ENCODE measurements around the gene TNRC6B. TPM values are rescaled to one million over a fixed set of nuclear protein-coding genes. Genes with fewer than 3 reads are reported as not detected.

Gene TNRC6B
- total RNA-seq, 6 experiments from 2014 or later = 30.8 to 36.3 (median 34.3) TPM

- no peak overlapping the region for H3K27ac Mint-ChIP-seq
- H3K9me3 Mint-ChIP-seq = no peaks in the 10 kb centered on the region
- no peak for TF ChIP-seq CTCF (IDR thresholded peaks at IDR 0.05)
- H3K4me1 Mint-ChIP-seq (ENCODE audit: low read depth) = peaks cover 28% of the 10 kb centered on the region
- DNase-seq = no peak
- H3K27me3 Mint-ChIP-seq (ENCODE audit: insufficient read depth) = no peaks in the 10 kb centered on the region; the same call in none of the 2 replicates
- H3K36me3 Mint-ChIP-seq (ENCODE audit: low read depth) = peaks cover 17% of the 10 kb centered on the region; the same call in 1 of the 2 replicates
- no peak overlapping the region for H3K4me3 Mint-ChIP-seq
Measured at GRCh38 chr22:40330615-40331014, 152.9 kb downstream of the TNRC6B start.

- Mint-ChIP-seq H3K36me3 (ENCODE audit: low read depth) (peaks cover 17% of the 10 kb centered on the region; the same call in 1 of the 2 replicates), H3K9me3 (no peaks in the 10 kb centered on the region)
Measured at GRCh38 chr22:40331706-40332105, 154.0 kb downstream of the TNRC6B start.

GRCh38 chr22:40332319-40332781 lies 154.6 kb downstream of the TNRC6B start:
- Mint-ChIP-seq H3K9me3 (no peaks in the 10 kb centered on the region), H3K4me3 (peak overlapping the region; percentile 51; the same call in 1 of the 2 replicates), H3K4me1 (ENCODE audit: low read depth) (peaks cover 18% of the 10 kb centered on the region), H3K27me3 (ENCODE audit: insufficient read depth) (no peaks in the 10 kb centered on the region; the same call in none of the 2 replicates), H3K27ac (peak overlapping the region; percentile 58; the same call in 1 of the 2 replicates), H3K36me3 (ENCODE audit: low read depth) (peaks cover 11% of the 10 kb centered on the region; the same call in 1 of the 2 replicates)
- DNase-seq = no peak
- no peak for TF ChIP-seq CTCF (IDR thresholded peaks at IDR 0.05)

More at GRCh38 chr22:40331706-40332105, 154.0 kb downstream of the TNRC6B start:
- Mint-ChIP-seq H3K4me1 (ENCODE audit: low read depth) (peaks cover 25% of the 10 kb centered on the region), H3K27ac (no peak overlapping the region), H3K27me3 (ENCODE audit: insufficient read depth) (no peaks in the 10 kb centered on the region; the same call in none of the 2 replicates), H3K4me3 (no peak overlapping the region; the same call in 1 of the 2 replicates)
- no peak for TF ChIP-seq CTCF (IDR thresholded peaks at IDR 0.05)
- DNase-seq = no peak

- Mint-ChIP-seq H3K27ac (no peak overlapping the region), H3K9me3 (no peaks in the 10 kb centered on the region), H3K4me3 (no peak overlapping the region), H3K36me3 (ENCODE audit: low read depth) (0 out of 2 replicates have a peak, but pooled peaks cover 9% of the 10 kb centered on the region), H3K4me1 (ENCODE audit: low read depth) (peaks cover 14% of the 10 kb centered on the region), H3K27me3 (ENCODE audit: insufficient read depth) (no peaks in the 10 kb centered on the region; the same call in none of the 2 replicates)
- TF ChIP-seq CTCF (IDR thresholded peaks at IDR 0.05) = no peak
- no peak for DNase-seq
Measured at GRCh38 chr22:40334060-40334459, 156.3 kb downstream of the TNRC6B start.

GRCh38 chr22:40334899-40335298 lies 157.2 kb downstream of the TNRC6B start:
- H3K4me1 Mint-ChIP-seq (ENCODE audit: low read depth) = peaks cover 14% of the 10 kb centered on the region
- 0 out of 2 replicates have a peak, but pooled peaks cover 9% of the 10 kb centered on the region for H3K36me3 Mint-ChIP-seq (ENCODE audit: low read depth)
- H3K4me3 Mint-ChIP-seq = no peak overlapping the region
- H3K27me3 Mint-ChIP-seq (ENCODE audit: insufficient read depth) = no peaks in the 10 kb centered on the region; the same call in none of the 2 replicates
- TF ChIP-seq CTCF (IDR thresholded peaks at IDR 0.05) = no peak
- DNase-seq = no peak
- no peaks in the 10 kb centered on the region for H3K9me3 Mint-ChIP-seq
- no peak overlapping the region; the same call in 1 of the 2 replicates for H3K27ac Mint-ChIP-seq

All from HFFc6 (cell line).